Type B pancreatic cell (in vitro differentiated cells): Measurements from ENCODE around the gene IL17RA. TPM values are rescaled to one million over a fixed set of nuclear protein-coding genes. Genes with fewer than 3 reads are reported as not detected.

Experiments used
- DNase-seq: peaks from one replicate; pipeline ENCODE4 v3.0.0; 2021; ENCODE audit warnings: mixed read lengths; ENCODE audit not compliant: unreplicated experiment; ENCODE audit errors: extremely low spot score
- H3K27ac Mint-ChIP-seq: 2 replicates; pipeline ENCODE4 v1.8.0; 2021; ENCODE audit warnings: mild to moderate bottlenecking, mixed read lengths
- H3K27me3 Mint-ChIP-seq: 2 replicates; pipeline ENCODE4 v1.8.0; 2021; ENCODE audit warnings: mixed read lengths
- H3K36me3 Mint-ChIP-seq: 2 replicates; pipeline ENCODE4 v1.8.0; 2021; ENCODE audit warnings: mixed read lengths
- H3K4me1 Mint-ChIP-seq: one replicate; pipeline ENCODE4 v1.8.0; 2021; ENCODE audit warnings: mixed read lengths; ENCODE audit not compliant: unreplicated experiment
- H3K4me3 Mint-ChIP-seq: 2 replicates; pipeline ENCODE4 v1.8.0; 2021; ENCODE audit warnings: mild to moderate bottlenecking, mixed read lengths
- H3K9me3 Mint-ChIP-seq: 2 replicates; pipeline ENCODE4 v1.8.0; 2021; ENCODE audit warnings: mixed read lengths
- total RNA-seq: library from RNA; stranded (reverse); gene quantifications from 2 replicates; pipeline ENCODE4 v1.2.1, GENCODE V29; 2021; ENCODE audit warnings: low replicate concordance
- TF ChIP-seq, protein P1 (sequence below): fragments of 200-600 bp; sonication (generic); conservative IDR thresholded peaks from 2 replicates; pipeline ENCODE4 v1.5.0; 2021; ENCODE audit warnings: antibody characterized with exemption, mild to moderate bottlenecking

Gene IL17RA
- total RNA-seq, 1 donor from 2014 or later = 8.0 TPM

DNA sequence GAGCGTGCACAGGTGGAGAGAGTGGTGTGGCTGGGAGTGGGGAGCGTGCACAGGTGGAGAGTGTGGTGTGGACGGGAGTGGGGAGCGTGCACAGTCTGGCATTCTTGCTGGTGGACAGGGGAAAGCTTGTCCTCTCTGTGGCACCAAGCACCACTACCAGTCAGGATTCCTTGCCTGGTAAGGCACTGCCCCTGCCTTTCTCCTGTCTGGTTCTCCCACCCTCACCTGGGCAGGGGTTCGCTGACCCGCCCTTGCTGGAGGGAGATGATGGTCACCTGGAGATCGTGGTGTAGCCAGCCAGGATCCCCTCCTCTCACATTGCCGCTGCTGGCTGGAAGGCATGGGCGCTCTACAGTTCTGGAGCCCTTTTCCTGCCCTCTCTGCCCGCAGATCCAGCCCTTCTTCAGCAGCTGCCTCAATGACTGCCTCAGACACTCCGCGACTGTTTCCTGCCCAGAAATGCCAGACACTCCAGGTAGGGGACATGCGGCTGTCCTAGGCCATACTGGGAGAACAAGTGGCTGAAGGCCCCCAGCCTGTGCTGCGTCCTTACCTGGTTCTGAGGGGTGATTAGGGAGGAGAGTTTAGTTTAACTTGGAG, 19.6 kb downstream of the IL17RA start:
- H3K9me3 Mint-ChIP-seq = no peaks in the 10 kb centered on the region
- no peak for DNase-seq
- peaks cover 4% of the 10 kb centered on the region for H3K36me3 Mint-ChIP-seq
- H3K4me3 Mint-ChIP-seq = no peak overlapping the region
- H3K27me3 Mint-ChIP-seq = no peaks in the 10 kb centered on the region
- no peaks in the 10 kb centered on the region for H3K4me1 Mint-ChIP-seq
- H3K27ac Mint-ChIP-seq = no peak overlapping the region
- TF ChIP-seq, protein P1, sequence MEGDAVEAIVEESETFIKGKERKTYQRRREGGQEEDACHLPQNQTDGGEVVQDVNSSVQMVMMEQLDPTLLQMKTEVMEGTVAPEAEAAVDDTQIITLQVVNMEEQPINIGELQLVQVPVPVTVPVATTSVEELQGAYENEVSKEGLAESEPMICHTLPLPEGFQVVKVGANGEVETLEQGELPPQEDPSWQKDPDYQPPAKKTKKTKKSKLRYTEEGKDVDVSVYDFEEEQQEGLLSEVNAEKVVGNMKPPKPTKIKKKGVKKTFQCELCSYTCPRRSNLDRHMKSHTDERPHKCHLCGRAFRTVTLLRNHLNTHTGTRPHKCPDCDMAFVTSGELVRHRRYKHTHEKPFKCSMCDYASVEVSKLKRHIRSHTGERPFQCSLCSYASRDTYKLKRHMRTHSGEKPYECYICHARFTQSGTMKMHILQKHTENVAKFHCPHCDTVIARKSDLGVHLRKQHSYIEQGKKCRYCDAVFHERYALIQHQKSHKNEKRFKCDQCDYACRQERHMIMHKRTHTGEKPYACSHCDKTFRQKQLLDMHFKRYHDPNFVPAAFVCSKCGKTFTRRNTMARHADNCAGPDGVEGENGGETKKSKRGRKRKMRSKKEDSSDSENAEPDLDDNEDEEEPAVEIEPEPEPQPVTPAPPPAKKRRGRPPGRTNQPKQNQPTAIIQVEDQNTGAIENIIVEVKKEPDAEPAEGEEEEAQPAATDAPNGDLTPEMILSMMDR = no peak

DNA sequence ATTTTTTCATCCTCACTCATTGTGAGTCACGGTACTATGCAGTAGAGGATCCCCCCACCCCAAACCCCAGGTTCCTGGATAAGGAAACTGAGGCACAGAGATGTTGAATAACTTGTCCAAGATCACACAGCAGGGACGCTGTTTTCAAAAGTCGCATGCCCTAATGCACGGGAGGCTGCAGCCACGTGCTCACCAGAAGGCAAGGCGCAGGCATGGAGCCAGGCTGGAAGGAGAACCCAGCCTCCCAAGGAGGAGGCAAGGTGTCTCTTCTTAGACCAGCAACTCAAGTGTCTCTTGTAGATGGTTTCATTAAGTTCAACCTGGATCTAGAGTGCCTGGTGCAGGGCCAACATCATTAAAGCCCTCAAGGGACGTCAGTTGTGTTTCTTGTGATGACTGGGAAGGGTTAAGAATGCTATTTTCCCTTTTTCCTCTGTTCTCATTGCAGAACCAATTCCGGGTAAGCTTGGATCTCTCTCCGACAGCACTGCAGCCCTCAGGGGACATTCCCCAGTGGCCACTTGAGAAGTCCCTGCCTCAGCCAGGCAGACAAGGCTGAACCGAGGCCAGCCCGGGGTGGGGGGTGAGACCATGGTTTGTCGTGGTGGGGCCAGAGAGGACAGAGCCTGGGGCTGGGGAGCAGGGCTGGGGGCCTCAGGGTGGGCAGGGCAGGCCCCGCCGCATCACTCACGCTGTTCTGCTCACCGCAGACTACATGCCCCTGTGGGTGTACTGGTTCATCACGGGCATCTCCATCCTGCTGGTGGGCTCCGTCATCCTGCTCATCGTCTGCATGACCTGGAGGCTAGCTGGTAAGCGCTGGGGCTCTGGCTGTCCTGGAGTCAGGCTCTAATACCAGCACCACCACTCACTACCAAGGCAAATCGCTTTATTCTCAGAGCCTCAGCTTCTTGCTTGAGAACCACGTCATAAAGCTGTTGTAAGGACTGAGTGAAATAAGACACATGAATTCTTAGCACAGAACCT, 20.6 kb downstream of the IL17RA start:
- no peaks in the 10 kb centered on the region for H3K27me3 Mint-ChIP-seq
- no peak for DNase-seq
- no peak overlapping the region for H3K4me3 Mint-ChIP-seq
- no peak overlapping the region for H3K27ac Mint-ChIP-seq
- peaks cover 4% of the 10 kb centered on the region for H3K36me3 Mint-ChIP-seq
- no peaks in the 10 kb centered on the region for H3K4me1 Mint-ChIP-seq
- H3K9me3 Mint-ChIP-seq = no peaks in the 10 kb centered on the region
- TF ChIP-seq, protein P1 = no peak

DNA sequence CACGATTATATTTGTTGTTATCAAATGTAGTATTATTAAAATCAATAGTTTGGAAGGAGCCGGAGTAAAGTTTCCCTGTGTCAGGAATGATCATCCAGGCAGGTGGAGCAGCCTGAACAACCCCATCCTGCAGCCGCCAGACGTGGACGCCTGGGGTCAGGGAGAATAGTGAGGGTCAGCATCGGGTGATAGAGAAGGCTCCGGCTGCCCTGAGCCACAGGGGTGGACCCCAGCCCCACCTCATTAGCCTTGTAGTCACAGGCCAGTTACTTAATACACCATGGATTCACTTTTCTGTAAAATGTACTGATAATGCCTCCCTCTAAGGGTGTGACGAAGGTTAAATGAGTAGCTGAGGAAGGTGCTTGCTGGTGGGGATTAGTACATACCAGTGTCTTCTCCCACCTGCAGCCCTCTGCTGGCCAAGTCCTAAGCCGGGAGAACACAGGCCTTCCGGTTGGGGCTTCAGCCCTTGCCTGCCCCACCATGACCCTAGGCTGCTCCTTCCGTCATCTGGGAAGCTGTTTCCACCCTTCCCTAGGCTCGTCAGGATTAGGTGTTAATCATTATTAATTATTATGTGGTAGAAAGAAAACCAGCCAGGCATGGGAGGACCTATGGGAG, 21.5 kb downstream of the IL17RA start:
- no peaks in the 10 kb centered on the region for H3K27me3 Mint-ChIP-seq
- no peaks in the 10 kb centered on the region for H3K4me1 Mint-ChIP-seq
- no peak overlapping the region for H3K4me3 Mint-ChIP-seq
- no peak overlapping the region for H3K27ac Mint-ChIP-seq
- H3K9me3 Mint-ChIP-seq = no peaks in the 10 kb centered on the region
- no peak for DNase-seq
- TF ChIP-seq, protein P1 = no peak
- no peaks in the 10 kb centered on the region for H3K36me3 Mint-ChIP-seq

DNA sequence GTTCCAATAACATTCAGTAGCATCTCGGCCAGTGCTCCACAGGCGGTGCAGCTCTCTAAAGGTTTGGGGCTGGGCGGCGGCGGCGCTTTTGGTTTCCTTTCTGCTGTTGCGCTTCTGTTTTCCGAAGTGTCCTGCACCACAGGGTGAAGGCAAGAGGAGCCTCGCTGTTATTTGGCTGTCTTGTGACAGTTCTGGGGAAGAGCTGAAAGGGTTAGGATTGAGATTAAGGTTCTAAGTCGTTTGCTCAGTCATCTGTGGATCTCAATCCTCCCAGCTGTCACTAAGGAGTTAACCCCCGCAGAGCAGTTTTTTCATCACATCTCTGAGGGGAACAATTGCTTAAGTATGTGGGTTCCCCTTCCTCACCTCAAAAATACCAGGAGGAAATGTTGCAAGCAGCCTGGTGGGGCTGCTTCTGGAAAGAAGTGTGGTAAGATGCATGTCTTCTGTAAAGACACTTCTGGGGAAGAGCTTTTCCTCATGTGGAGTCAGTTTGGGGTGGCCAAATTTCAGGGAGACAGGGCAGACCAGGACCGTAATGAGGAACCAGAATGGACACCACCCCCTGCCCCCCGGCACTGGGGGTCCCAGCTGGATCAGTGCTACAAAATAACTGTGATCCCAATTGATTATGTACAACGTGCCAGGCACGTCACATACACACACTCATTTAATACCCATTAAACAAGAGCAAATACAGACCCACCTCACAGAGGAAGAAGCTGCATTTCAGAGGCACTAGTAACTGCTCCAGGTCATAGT, 22.2 kb downstream of the IL17RA start:
- Mint-ChIP-seq H3K36me3 (no peaks in the 10 kb centered on the region), H3K27me3 (no peaks in the 10 kb centered on the region), H3K9me3 (no peaks in the 10 kb centered on the region), H3K27ac (no peak overlapping the region), H3K4me3 (no peak overlapping the region), H3K4me1 (no peaks in the 10 kb centered on the region)
- TF ChIP-seq, protein P1 = no peak
- no peak for DNase-seq

DNA sequence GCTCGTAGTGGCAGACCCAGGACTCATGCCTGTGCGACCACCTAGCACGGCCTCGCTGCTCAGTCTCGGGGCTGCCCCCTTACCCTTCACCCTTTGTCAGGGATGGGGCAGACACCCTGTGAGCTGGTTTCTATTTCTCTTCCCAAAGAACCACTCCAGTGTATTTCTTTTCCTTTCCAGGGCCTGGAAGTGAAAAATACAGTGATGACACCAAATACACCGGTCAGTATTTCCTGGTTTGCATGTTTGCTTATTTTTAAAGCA, 22.7 kb downstream of the IL17RA start:
- H3K4me3 Mint-ChIP-seq = no peak overlapping the region
- H3K36me3 Mint-ChIP-seq = no peaks in the 10 kb centered on the region

More for the DNA sequence above, 22.7 kb downstream of the IL17RA start:
- Mint-ChIP-seq H3K27ac (no peak overlapping the region), H3K9me3 (no peaks in the 10 kb centered on the region), H3K27me3 (no peaks in the 10 kb centered on the region), H3K4me1 (no peaks in the 10 kb centered on the region)
- no peak for DNase-seq
- TF ChIP-seq, protein P1 = no peak
